ENCODE measurements around the gene FCGR3B.
"Not testable (repeated sequence)": the region's sequence is repeated elsewhere in the genome, so short reads cannot be mapped to it uniquely, and the experiment has no call there.

FCGR3B gene

DNA sequence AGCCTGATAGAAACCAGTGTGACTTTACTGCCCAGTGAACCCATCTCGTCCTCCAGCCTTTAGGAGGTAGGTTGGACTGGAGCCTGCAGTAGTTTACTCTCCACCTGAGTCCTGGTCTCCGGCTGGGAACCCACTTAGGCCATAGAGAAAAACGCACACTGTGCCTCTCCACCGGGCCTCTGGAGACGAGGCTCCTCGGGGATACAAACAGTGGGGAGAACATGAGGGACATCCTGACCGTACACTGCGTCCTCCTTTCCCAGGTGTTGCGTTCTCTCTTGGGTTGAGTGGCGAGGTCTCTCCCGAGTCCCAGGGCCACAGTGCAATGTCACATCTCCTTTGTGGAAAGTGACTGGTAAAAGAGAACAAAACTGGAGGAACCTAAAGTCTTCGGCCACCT, 26.0 kb downstream of the FCGR3B start:
- DNase-seq, result not testable (repeated sequence)

DNA sequence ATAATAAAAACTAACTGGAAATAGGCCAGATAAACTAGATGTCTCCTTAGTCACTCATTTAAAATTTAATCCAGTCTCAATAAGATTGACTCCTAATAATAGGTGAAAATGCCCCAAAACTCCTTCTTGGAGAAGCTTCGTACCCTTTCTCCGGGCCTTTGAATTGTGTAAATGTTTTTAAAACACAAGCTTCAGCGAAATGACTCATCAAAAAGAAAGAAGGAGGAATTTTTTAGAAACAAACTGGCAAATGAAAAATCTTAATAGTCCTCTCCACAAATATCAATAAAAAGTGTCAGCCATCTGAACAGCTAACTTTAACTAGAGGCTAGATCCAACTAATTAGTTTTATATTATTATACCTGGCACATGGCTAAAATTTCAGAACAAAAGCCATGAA, 33.9 kb downstream of the FCGR3B start:
- DNase-seq, result not testable (repeated sequence)

- not testable (repeated sequence) for DNase-seq
Measured at GRCh38 chr1:161595583-161595982, 35.4 kb downstream of the FCGR3B start.

GRCh38 chr1:161595173-161595572, 35.8 kb downstream of the FCGR3B start:
- DNase-seq, result not testable (repeated sequence)

DNA sequence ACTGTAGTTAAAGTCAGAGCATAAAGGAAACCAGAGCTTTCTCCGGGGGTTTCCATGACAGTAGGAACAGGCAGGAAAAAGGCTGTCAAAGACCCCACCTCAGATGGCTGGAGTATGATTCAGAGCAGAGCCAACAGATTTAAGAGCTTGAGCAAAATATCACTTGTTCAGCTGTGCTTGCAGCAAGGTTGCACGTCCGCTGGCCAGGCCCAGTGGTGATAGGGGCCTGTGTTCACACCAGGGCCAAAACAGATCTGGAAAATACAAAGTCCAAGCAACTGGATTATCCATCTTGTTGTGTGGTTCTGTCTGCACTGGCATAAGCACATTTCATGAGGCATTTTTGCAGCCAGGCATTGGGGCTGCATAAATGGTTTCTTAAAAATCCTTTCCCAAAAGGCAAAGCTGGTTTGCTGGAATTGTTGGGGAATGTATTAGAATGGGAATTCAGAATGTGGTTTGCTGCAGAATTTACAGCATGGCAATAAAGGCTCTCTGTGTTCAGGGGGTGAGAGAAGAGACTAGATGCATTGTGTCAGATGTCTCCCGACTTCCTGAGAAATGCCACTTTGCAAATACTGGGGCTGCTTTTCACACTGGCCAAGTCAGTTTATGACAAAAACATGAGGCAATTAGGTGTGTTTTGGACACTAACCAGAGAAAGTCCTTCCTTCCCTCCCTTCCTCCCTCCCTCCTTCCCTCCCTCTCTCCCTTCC, 36.5 kb downstream of the FCGR3B start:
- DNase-seq, result not testable (repeated sequence)

DNA sequence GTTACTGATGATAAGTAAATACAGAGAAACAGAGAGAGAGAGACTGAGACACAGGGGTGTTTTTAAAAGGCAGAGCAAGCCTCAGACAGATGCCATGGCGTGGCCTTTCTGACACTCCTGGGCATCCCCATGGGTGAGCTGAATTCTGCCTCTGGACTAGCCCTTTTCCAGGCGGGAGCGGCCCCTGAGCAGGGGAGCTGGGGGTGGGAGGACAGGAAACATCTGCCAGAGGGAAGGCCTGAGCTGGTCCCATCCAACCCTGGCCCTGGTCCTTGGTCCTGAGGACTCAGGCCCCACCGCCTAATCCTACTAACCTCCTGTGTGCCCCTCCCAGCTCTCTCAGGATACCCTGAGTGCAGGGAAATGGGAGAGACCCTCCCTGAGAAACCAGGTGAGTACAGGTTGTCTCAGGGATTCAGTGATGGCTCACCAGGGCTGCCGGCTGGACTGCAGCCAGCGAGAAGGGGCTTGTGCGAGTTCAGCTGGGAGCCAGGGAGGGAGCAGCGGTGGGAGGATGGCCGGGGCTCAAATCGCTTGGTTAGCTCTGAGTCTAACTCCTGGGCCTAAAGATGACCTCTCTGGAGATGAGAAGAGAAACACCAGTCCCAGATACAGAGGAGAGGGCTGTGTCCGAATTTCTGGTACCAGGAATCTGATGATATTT, 37.8 kb downstream of the FCGR3B start:
- not testable (repeated sequence) for DNase-seq

DNA sequence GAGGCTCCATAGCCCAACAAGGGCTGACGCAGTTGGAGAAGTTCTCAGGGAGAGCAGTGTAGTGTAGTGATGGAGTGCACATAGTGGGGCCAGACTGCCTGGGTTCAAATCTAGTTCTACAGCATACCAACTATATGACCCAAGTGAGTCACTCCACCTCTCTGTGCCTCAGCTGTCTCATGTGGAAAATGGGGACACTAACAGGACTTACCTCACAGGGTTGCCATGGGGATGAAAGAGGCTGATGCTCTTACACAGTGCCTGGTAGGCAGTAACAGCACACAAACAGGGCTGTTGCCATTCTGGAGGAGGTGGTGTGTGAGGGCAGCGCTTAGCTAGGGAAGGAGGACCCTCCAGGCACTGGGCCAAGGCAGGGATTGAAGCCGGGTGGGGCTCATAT, 38.4 kb downstream of the FCGR3B start:
- not testable (repeated sequence) for DNase-seq

DNA sequence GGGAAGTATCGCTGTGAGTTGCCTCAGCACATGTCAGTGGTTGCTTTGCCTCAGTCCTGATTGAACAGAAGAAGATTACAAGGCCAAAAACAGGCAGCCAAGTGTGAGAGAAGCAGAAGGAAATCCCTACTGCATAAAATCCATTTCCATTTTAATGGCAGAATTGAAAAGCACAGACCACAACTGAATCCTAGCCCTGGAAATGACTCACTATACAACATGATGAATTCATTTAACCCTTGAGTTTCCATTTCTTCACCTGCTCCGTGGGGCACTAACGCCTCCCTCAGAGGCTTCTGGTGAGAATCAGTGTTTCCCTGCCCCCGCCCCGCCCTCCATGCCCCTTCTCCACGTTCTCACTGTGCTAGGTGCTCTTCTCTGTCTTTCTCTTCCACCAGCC, 41.1 kb downstream of the FCGR3B start:
- DNase-seq, result not testable (repeated sequence)

DNA sequence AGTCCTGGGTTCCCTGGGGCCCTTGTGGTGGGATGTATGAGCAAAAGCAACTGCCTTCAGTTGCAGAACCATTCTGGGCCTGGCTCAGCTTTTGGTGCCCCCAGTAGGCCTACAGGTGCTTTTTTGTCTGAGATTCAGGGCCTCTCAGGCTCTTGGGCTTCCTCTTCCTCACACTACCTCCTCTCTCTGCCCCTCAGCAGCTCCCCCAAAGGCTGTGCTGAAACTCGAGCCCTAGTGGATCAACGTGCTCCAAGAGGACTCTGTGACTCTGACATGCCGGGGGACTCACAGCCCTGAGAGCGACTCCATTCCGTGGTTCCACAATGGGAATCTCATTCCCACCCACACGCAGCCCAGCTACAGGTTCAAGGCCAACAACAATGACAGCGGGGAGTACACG, 41.6 kb downstream of the FCGR3B start:
- DNase-seq, result not testable (repeated sequence)

DNA sequence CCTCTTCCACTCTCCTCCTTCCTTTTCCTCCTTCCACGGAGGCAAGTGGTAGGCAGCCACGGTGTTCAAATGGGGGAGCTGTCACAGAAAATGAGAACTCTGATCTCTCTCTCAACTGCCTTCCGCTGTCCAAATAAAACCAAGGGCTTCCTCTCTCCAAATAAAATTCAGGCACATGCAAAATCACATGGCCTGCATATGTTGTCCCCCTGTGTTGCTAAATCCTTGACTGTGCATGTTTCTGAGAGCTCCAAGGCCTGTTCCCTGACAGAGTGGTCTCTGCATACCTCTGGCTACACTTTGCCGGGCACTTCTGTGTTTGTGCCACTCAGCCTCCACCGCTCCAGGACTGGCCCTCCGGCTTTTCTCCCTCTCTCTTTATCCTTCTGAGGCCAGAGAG, 42.4 kb downstream of the FCGR3B start:
- DNase-seq, result not testable (repeated sequence)

GRCh38 chr1:161582882-161583281, 48.1 kb downstream of the FCGR3B start:
- DNase-seq, result not testable (repeated sequence)

GRCh38 chr1:161580879-161581537, 50.0 kb downstream of the FCGR3B start:
- not testable (repeated sequence) for DNase-seq

- not testable (repeated sequence) for DNase-seq
Measured at GRCh38 chr1:161579856-161580507, 51.0 kb downstream of the FCGR3B start.

DNA sequence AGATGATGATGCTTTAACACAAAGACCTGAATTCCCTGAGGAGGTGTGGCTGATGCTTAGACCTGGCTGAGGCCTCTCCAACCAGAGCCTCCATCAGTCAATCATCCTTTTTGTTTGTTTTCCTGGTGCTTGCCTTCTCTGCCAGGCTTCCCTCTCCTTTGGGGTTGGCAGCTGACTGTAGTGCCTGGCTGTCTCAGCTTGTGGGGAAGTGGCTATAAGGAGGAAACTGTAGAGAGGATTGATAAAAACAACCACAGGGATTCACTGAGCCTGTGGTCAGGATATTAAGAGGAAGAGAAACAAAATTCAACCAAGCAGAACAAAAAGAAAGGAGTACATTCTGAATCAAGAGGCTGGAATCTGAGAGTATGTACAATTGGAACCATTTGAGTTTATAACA, 54.3 kb downstream of the FCGR3B start:
- DNase-seq, result not testable (repeated sequence)
